ENCODE data around the gene FARP2. TPM values are rescaled to one million over a fixed set of nuclear protein-coding genes. Genes with fewer than 3 reads are reported as not detected.
"Not testable (repeated sequence)": the region's sequence is repeated elsewhere in the genome, so short reads cannot be mapped to it uniquely, and the experiment has no call there.

The FARP2 gene
- total RNA-seq, 1 donor from 2014 or later: 31.8 TPM

DNA sequence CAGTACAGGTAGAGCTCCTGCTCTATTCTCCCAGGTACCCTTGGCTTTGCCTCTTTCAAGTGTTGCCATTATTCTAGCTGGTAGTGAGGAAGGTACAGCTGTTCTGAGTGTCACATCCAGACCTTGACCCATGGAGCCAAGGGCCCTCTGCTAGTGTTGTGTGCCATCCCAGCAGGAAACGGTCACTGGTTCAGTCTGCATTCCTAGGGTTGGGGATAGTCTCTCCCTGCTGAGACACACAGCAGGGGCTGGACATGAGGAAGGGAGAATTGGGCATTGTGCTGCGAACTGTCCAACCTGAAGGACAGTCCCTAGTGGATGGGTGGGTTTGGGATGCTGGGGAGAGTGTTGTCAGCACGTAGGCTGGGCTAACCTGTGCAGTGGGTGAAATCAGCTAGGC is 59.1 kb downstream of the FARP2 start:
- TF ChIP-seq, protein P1, sequence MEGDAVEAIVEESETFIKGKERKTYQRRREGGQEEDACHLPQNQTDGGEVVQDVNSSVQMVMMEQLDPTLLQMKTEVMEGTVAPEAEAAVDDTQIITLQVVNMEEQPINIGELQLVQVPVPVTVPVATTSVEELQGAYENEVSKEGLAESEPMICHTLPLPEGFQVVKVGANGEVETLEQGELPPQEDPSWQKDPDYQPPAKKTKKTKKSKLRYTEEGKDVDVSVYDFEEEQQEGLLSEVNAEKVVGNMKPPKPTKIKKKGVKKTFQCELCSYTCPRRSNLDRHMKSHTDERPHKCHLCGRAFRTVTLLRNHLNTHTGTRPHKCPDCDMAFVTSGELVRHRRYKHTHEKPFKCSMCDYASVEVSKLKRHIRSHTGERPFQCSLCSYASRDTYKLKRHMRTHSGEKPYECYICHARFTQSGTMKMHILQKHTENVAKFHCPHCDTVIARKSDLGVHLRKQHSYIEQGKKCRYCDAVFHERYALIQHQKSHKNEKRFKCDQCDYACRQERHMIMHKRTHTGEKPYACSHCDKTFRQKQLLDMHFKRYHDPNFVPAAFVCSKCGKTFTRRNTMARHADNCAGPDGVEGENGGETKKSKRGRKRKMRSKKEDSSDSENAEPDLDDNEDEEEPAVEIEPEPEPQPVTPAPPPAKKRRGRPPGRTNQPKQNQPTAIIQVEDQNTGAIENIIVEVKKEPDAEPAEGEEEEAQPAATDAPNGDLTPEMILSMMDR (IDR thresholded peaks at IDR 0.05; ENCODE audit: insufficient read depth, low read length, poor library complexity, severe bottlenecking): no peak
- Histone ChIP-seq H3K27me3 (ENCODE audit: control insufficient read depth, insufficient read depth, low read length) (no peaks in the 10 kb centered on the region), H3K4me3 (ENCODE audit: low read depth, low read length) (no peak overlapping the region), H3K36me3 (ENCODE audit: control insufficient read depth, insufficient read depth, low read length) (no peaks in the 10 kb centered on the region)
- DNase-seq (ENCODE audit: low read depth): no peak

DNA sequence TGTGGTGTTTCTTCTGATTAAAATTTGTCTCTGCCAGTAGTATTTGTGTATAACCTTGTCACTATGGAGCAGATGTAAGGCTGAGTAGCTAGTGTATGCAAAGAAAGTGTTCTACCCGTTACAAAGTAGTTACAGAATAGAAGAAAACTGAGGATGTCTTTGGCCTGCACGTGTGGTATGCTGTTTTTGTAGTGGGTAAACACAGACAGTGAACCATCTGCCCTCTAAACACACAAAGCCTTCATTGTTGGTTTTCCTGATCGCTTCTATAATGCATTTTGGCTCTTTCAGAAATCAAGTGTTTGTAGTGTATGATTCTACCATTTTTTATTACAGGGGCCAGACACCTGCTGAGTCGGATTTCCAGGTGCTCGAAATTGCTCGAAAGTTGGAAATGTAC is 61.5 kb downstream of the FARP2 start:
- no peak for DNase-seq (ENCODE audit: low read depth)
- Histone ChIP-seq H3K36me3 (ENCODE audit: control insufficient read depth, insufficient read depth, low read length) (no peaks in the 10 kb centered on the region), H3K4me3 (ENCODE audit: low read depth, low read length) (no peak overlapping the region), H3K27me3 (ENCODE audit: control insufficient read depth, insufficient read depth, low read length) (no peaks in the 10 kb centered on the region)
- TF ChIP-seq, protein P1 (IDR thresholded peaks at IDR 0.05; ENCODE audit: insufficient read depth, low read length, poor library complexity, severe bottlenecking): no peak

DNA sequence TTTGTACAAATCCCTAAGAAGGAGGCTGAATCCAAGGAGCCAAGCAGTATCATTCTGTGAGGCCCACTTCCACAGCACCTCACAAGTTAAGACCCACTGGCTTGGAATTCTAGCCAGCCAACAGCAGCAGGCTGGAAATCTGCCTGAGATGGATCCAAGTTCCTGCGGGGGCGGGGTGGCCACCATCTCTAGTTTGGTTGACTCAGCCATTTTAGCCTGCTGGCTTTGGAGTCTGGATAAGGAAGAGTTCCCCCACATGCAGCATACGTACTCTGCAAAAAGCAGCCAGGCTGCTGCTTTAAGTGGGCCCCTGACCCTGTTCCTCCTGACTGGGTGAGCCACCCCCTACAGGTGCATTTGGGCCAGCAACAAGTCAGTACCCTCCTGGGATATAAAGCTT is 65.2 kb downstream of the FARP2 start:
- no peak for DNase-seq (ENCODE audit: low read depth)
- TF ChIP-seq, protein P1 (IDR thresholded peaks at IDR 0.05; ENCODE audit: insufficient read depth, low read length, poor library complexity, severe bottlenecking): no peak
- Histone ChIP-seq H3K4me3 (ENCODE audit: low read depth, low read length) (no peak overlapping the region), H3K27me3 (ENCODE audit: control insufficient read depth, insufficient read depth, low read length) (no peaks in the 10 kb centered on the region), H3K36me3 (ENCODE audit: control insufficient read depth, insufficient read depth, low read length) (no peaks in the 10 kb centered on the region)

DNA sequence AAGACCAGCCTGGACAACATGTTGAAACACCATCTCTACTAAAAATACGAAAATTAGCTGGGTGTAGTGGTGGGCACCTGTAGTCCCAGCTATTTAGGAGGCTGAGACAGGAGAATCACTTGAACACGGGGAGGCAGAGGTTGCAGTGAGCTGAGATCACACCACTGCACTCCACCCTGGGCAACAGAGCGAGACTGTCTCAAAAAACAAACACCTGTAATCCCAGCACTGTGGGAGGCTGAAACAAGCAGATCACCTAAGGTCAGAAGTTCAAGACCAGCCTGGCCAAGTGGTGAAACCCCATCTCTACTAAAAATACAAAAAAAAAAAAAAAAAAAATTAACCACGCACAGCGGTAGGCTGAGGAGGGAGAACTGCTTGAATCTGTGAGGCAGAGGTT is 65.9 kb downstream of the FARP2 start:
- not testable (repeated sequence) for DNase-seq (ENCODE audit: low read depth); H3K27me3 ChIP-seq (ENCODE audit: control insufficient read depth, insufficient read depth, low read length); H3K4me3 ChIP-seq (ENCODE audit: low read depth, low read length); H3K36me3 ChIP-seq (ENCODE audit: control insufficient read depth, insufficient read depth, low read length)

DNA sequence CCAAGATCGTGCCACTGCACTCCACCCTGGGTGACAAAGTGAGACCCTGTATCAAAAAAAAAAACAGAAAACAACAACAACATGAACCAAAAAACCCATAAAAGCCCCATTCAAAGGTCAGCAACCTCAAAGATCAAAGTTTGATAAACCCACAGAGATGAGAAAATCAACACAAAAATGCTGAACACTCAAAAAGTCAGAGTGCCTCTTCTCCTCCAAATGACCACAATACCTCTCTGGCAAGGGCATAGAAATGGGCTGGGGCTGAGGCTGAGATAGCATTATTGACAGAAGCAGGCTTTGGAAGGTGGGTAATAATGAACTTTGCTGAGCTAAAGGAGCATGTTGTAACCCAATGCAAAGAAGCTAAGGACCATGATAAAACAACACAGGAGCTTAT is 66.3 kb downstream of the FARP2 start:
- H3K27me3 ChIP-seq (ENCODE audit: control insufficient read depth, insufficient read depth, low read length): no peaks in the 10 kb centered on the region
- H3K36me3 ChIP-seq (ENCODE audit: control insufficient read depth, insufficient read depth, low read length): no peaks in the 10 kb centered on the region
- no peak overlapping the region for H3K4me3 ChIP-seq (ENCODE audit: low read depth, low read length)
- TF ChIP-seq, protein P1 (IDR thresholded peaks at IDR 0.05; ENCODE audit: insufficient read depth, low read length, poor library complexity, severe bottlenecking): no peak
- DNase-seq (ENCODE audit: low read depth): no peak

DNA sequence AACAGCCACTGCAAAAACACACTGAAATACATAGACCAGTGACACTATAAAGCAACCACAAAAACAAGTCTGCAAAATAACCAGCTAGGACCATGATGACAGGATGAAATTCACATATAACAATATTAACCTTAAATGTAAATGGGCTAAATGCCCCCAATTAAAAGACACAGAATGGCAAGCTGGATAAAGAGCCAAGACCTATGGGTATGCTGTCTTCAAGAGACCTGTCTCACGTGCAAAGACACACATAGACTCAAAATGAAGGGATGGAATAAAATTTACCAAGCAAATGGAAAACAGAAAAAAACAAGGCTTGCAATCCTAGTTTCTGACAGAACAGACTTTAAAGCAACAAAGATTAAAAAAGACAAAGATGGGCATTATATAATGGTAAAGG is 67.4 kb downstream of the FARP2 start:
- not testable (repeated sequence) for H3K36me3 ChIP-seq (ENCODE audit: control insufficient read depth, insufficient read depth, low read length); H3K27me3 ChIP-seq (ENCODE audit: control insufficient read depth, insufficient read depth, low read length); DNase-seq (ENCODE audit: low read depth); H3K4me3 ChIP-seq (ENCODE audit: low read depth, low read length)

DNA sequence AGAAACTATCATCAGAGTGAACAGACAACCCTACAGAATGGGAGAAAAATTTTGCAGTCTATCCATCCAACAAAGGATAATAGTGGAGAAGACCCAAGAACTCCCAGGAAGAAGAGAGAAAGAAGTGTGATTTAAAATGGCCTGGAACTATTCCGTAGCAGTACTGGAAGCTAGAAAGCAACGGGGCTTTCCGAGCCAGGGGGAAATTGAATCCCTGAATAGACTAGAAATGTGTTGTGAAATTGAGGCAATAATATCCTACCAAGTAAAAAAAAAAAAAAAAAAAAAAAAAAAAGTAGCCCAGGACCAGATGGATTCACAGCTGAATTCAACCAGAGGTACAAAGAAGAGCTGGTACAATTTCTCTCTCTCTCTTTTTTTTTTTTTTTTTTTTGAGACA is 69.3 kb downstream of the FARP2 start:
- TF ChIP-seq, protein P1 (IDR thresholded peaks at IDR 0.05; ENCODE audit: insufficient read depth, low read length, poor library complexity, severe bottlenecking): no peak
- no peaks in the 10 kb centered on the region for H3K27me3 ChIP-seq (ENCODE audit: control insufficient read depth, insufficient read depth, low read length)
- no peak overlapping the region for H3K4me3 ChIP-seq (ENCODE audit: low read depth, low read length)
- DNase-seq (ENCODE audit: low read depth): no peak
- H3K36me3 ChIP-seq (ENCODE audit: control insufficient read depth, insufficient read depth, low read length): no peaks in the 10 kb centered on the region

Data from kidney epithelial cell (primary cell).